Measurements from ENCODE around the gene CRIP3.

The CRIP3 gene

GRCh38 chr6:43275801-43276576 is 32.6 kb downstream of the CRIP3 start:
- no peak overlapping the region for H4K12ac ChIP-seq (ENCODE audit: low read depth, low read length)
- peaks cover 0 to 4% of the 10 kb centered on the region in 2 experiments for H3K4me1 ChIP-seq (ENCODE audit: control insufficient read depth in 1 of 2, insufficient read depth in 2 of 2, low read length in 2 of 2)
- H3K14ac ChIP-seq (ENCODE audit: low read length): no peak overlapping the region
- H2BK5ac ChIP-seq (ENCODE audit: low read depth, low read length, poor library complexity): no peak overlapping the region
- no peak overlapping the region for H4K91ac ChIP-seq (ENCODE audit: low read depth, low read length)
- no peak overlapping the region for H2BK120ac ChIP-seq (ENCODE audit: insufficient read depth, low read length, poor library complexity)
- no peak for DNase-seq
- H3K79me2 ChIP-seq (ENCODE audit: control insufficient read depth, insufficient read depth, low read length, poor library complexity): no peaks in the 10 kb centered on the region
- no peak overlapping the region for H2BK12ac ChIP-seq (ENCODE audit: low read length)
- H3K23ac ChIP-seq (ENCODE audit: low read length): no peak overlapping the region
- H2AFZ ChIP-seq (ENCODE audit: insufficient read depth, low read length, poor library complexity): no peak overlapping the region
- peak overlapping the region; percentile 28 for H3K4me2 ChIP-seq (ENCODE audit: low read length)
- no peak overlapping the region for H2AK5ac ChIP-seq (ENCODE audit: low read length)
- no peaks in the 10 kb centered on the region for H3K36me3 ChIP-seq (ENCODE audit: control insufficient read depth in 1 of 2, insufficient read depth in 2 of 2, low read length in 2 of 2)
- no peak overlapping the region for H3K4me3 ChIP-seq (ENCODE audit: low read depth, low read length)
- whole genome bisulfite sequencing (ENCODE audit: extremely low coverage, insufficient coverage, insufficient read length): no CpG with 5 or more reads among the region's 64 CpGs
- H3K9ac ChIP-seq (ENCODE audit: low read length): no peak overlapping the region
- H3K4ac ChIP-seq (ENCODE audit: low read depth, low read length): no peak overlapping the region
- no peaks in the 10 kb centered on the region for H3K79me1 ChIP-seq (ENCODE audit: low read length)
- no peak overlapping the region for H3K27ac ChIP-seq (ENCODE audit: low read depth, low read length)
- peaks cover 16% of the 10 kb centered on the region for H3K9me3 ChIP-seq (ENCODE audit: insufficient read depth, low read depth, low read length)
- H3K27me3 ChIP-seq (ENCODE audit: insufficient read depth, low read length): peaks cover 41% of the 10 kb centered on the region
- no peak overlapping the region for H4K8ac ChIP-seq (ENCODE audit: low read depth, low read length)
- no peak overlapping the region for H3K18ac ChIP-seq (ENCODE audit: low read length)

DNA sequence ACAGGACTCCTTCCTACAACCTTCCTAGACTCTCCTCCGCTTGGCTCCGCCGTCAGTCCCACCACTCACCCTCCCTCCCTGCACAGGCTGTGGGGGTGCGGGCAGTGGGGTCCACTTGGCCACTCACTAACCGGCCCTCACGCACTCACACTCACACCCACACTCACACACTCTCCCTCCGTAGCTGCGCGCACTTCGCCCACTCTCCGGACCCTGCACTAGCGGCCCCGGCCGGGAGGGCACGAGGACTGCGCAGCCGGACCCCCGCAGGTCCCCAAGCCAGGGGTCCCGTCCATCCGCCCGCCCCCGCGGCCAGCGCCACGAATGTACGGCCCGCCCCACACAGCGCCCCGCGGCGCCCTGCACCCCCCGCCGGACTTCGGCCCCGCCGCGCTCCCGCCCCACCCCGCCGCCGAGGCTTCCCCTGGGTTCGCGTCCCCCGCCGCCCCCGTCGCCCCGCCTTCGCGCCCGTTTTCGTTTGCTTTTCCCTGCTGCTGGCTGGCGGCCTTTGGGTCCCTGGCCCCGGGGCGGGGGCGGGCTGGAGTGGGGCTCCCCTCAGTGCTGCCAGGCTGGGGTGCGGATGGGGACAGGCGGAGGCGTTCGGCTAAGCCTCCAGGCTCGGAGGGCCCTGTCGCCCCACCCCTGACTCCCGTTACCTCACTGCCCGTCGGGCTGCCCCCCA is 33.6 kb downstream of the CRIP3 start:
- H3K79me2 ChIP-seq (ENCODE audit: control insufficient read depth, insufficient read depth, low read length, poor library complexity): no peaks in the 10 kb centered on the region
- no peak overlapping the region for H4K8ac ChIP-seq (ENCODE audit: low read depth, low read length)
- no peak overlapping the region for H2AFZ ChIP-seq (ENCODE audit: insufficient read depth, low read length, poor library complexity)
- H2BK5ac ChIP-seq (ENCODE audit: low read depth, low read length, poor library complexity): no peak overlapping the region
- no peak overlapping the region for H3K4ac ChIP-seq (ENCODE audit: low read depth, low read length)
- H3K9me3 ChIP-seq (ENCODE audit: insufficient read depth, low read depth, low read length): peaks cover 16% of the 10 kb centered on the region
- peaks cover 0 to 2% of the 10 kb centered on the region in 2 experiments for H3K4me1 ChIP-seq (ENCODE audit: control insufficient read depth in 1 of 2, insufficient read depth in 2 of 2, low read length in 2 of 2)
- no peak overlapping the region for H2BK12ac ChIP-seq (ENCODE audit: low read length)
- H3K27ac ChIP-seq (ENCODE audit: low read depth, low read length): no peak overlapping the region
- peak overlapping the region; percentile 27 for H3K4me2 ChIP-seq (ENCODE audit: low read length)
- H3K14ac ChIP-seq (ENCODE audit: low read length): no peak overlapping the region
- H3K36me3 ChIP-seq (ENCODE audit: control insufficient read depth in 1 of 2, insufficient read depth in 2 of 2, low read length in 2 of 2): no peaks in the 10 kb centered on the region
- H4K12ac ChIP-seq (ENCODE audit: low read depth, low read length): no peak overlapping the region
- H2AK5ac ChIP-seq (ENCODE audit: low read length): no peak overlapping the region
- WGBS (ENCODE audit: extremely low coverage, insufficient coverage, insufficient read length): no CpG with 5 or more reads among the region's 65 CpGs
- DNase-seq: no peak
- no peak overlapping the region for H3K23ac ChIP-seq (ENCODE audit: low read length)
- no peak overlapping the region for H3K9ac ChIP-seq (ENCODE audit: low read length)
- H3K79me1 ChIP-seq (ENCODE audit: low read length): no peaks in the 10 kb centered on the region
- H2BK120ac ChIP-seq (ENCODE audit: insufficient read depth, low read length, poor library complexity): no peak overlapping the region
- H4K91ac ChIP-seq (ENCODE audit: low read depth, low read length): no peak overlapping the region
- peaks cover 41% of the 10 kb centered on the region for H3K27me3 ChIP-seq (ENCODE audit: insufficient read depth, low read length)
- H3K4me3 ChIP-seq (ENCODE audit: low read depth, low read length): no peak overlapping the region
- H3K18ac ChIP-seq (ENCODE audit: low read length): no peak overlapping the region

DNA sequence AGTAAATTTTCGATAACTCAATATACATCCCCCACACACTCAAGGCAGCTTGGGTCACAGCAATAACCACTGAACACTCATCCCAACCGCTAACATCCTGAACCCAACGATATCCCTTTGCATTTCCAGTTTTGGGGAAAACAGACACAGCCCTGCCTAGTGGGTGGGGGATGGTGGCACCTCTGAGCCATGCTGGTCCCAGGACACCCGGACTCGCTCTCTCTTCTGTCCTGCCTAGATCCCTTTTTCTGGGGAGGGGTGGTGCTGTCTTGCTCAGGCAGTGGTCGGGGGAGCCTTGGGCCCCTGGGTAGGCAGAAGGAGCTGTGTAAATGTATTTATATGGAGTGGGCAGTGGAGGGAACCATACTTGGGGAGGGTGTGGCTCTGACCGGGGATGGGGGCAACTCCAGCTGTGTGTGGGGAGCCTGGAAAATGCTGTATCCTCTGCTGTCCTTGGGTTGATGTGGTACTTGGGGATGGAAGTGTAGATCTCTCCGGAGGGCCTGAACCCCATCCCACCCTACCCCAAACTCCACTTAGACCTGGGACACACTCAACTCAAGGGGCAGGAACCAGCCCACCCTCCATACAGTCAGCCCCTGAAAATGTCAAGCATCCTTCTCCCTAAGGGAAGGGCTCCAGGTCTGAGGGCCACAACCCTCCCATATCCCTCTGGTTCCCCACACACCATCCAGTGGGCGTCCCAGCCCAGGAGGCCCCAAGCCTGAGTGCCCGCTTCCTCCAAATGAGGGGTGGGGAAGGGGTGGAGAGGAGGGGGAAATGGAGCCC is 34.3 kb downstream of the CRIP3 start:
- H3K79me1 ChIP-seq (ENCODE audit: low read length): no peaks in the 10 kb centered on the region
- H3K4me3 ChIP-seq (ENCODE audit: low read depth, low read length): no peak overlapping the region
- no peak overlapping the region for H2BK12ac ChIP-seq (ENCODE audit: low read length)
- H3K27ac ChIP-seq (ENCODE audit: low read depth, low read length): no peak overlapping the region
- H2BK120ac ChIP-seq (ENCODE audit: insufficient read depth, low read length, poor library complexity): no peak overlapping the region
- peaks cover 2 to 6% of the 10 kb centered on the region in 2 experiments for H3K4me1 ChIP-seq (ENCODE audit: control insufficient read depth in 1 of 2, insufficient read depth in 2 of 2, low read length in 2 of 2)
- DNase-seq: no peak
- H4K91ac ChIP-seq (ENCODE audit: low read depth, low read length): no peak overlapping the region
- no peak overlapping the region for H4K8ac ChIP-seq (ENCODE audit: low read depth, low read length)
- no peak overlapping the region for H3K4me2 ChIP-seq (ENCODE audit: low read length)
- no peak overlapping the region for H3K14ac ChIP-seq (ENCODE audit: low read length)
- no peak overlapping the region for H3K9ac ChIP-seq (ENCODE audit: low read length)
- H3K9me3 ChIP-seq (ENCODE audit: insufficient read depth, low read depth, low read length): peaks cover 16% of the 10 kb centered on the region
- no peak overlapping the region for H3K23ac ChIP-seq (ENCODE audit: low read length)
- H3K79me2 ChIP-seq (ENCODE audit: control insufficient read depth, insufficient read depth, low read length, poor library complexity): no peaks in the 10 kb centered on the region
- no peak overlapping the region for H2BK5ac ChIP-seq (ENCODE audit: low read depth, low read length, poor library complexity)
- no peak overlapping the region for H2AFZ ChIP-seq (ENCODE audit: insufficient read depth, low read length, poor library complexity)
- no peak overlapping the region for H3K18ac ChIP-seq (ENCODE audit: low read length)
- H4K12ac ChIP-seq (ENCODE audit: low read depth, low read length): no peak overlapping the region
- no peak overlapping the region for H3K4ac ChIP-seq (ENCODE audit: low read depth, low read length)
- peaks cover 41% of the 10 kb centered on the region for H3K27me3 ChIP-seq (ENCODE audit: insufficient read depth, low read length)
- no peak overlapping the region for H2AK5ac ChIP-seq (ENCODE audit: low read length)
- no CpG with 5 or more reads among the region's 10 CpGs for WGBS (ENCODE audit: extremely low coverage, insufficient coverage, insufficient read length)
- no peaks in the 10 kb centered on the region for H3K36me3 ChIP-seq (ENCODE audit: control insufficient read depth in 1 of 2, insufficient read depth in 2 of 2, low read length in 2 of 2)

- DNase-seq: no peak
- H3K9me3 ChIP-seq (ENCODE audit: insufficient read depth, low read depth, low read length): peaks cover 16% of the 10 kb centered on the region
- no peak overlapping the region for H2BK120ac ChIP-seq (ENCODE audit: insufficient read depth, low read length, poor library complexity)
- H3K27ac ChIP-seq (ENCODE audit: low read depth, low read length): no peak overlapping the region
- H4K8ac ChIP-seq (ENCODE audit: low read depth, low read length): no peak overlapping the region
- peaks cover 4 to 8% of the 10 kb centered on the region in 2 experiments for H3K4me1 ChIP-seq (ENCODE audit: control insufficient read depth in 1 of 2, insufficient read depth in 2 of 2, low read length in 2 of 2)
- H3K23ac ChIP-seq (ENCODE audit: low read length): no peak overlapping the region
- no peak overlapping the region for H2AK5ac ChIP-seq (ENCODE audit: low read length)
- no peak overlapping the region for H2BK5ac ChIP-seq (ENCODE audit: low read depth, low read length, poor library complexity)
- H3K4me2 ChIP-seq (ENCODE audit: low read length): no peak overlapping the region
- H2AFZ ChIP-seq (ENCODE audit: insufficient read depth, low read length, poor library complexity): no peak overlapping the region
- no peak overlapping the region for H2BK12ac ChIP-seq (ENCODE audit: low read length)
- no peak overlapping the region for H3K4ac ChIP-seq (ENCODE audit: low read depth, low read length)
- no peaks in the 10 kb centered on the region for H3K79me2 ChIP-seq (ENCODE audit: control insufficient read depth, insufficient read depth, low read length, poor library complexity)
- H3K14ac ChIP-seq (ENCODE audit: low read length): no peak overlapping the region
- H3K4me3 ChIP-seq (ENCODE audit: low read depth, low read length): no peak overlapping the region
- no peaks in the 10 kb centered on the region for H3K36me3 ChIP-seq (ENCODE audit: control insufficient read depth in 1 of 2, insufficient read depth in 2 of 2, low read length in 2 of 2)
- no peak overlapping the region for H4K12ac ChIP-seq (ENCODE audit: low read depth, low read length)
- no peaks in the 10 kb centered on the region for H3K79me1 ChIP-seq (ENCODE audit: low read length)
- no CpG with 5 or more reads among the region's 2 CpGs for WGBS (ENCODE audit: extremely low coverage, insufficient coverage, insufficient read length)
- no peak overlapping the region for H4K91ac ChIP-seq (ENCODE audit: low read depth, low read length)
- H3K27me3 ChIP-seq (ENCODE audit: insufficient read depth, low read length): peaks cover 41% of the 10 kb centered on the region
- no peak overlapping the region for H3K9ac ChIP-seq (ENCODE audit: low read length)
- no peak overlapping the region for H3K18ac ChIP-seq (ENCODE audit: low read length)
These were observed 34.9 kb downstream of the CRIP3 start for GRCh38 chr6:43273707-43274106.

Data from trophoblast cell (in vitro differentiated cells and primary cell).